NCI-H1694 treated with DMSO at 0.1 percent for 48 hours (cell line): ENCODE measurements around the gene LINGO3.

ENCODE experiments used
- DNase-seq: peaks from one replicate; lab custom pipeline; 2025; lab: John Stamatoyannopoulos, UW

LINGO3 gene

DNA sequence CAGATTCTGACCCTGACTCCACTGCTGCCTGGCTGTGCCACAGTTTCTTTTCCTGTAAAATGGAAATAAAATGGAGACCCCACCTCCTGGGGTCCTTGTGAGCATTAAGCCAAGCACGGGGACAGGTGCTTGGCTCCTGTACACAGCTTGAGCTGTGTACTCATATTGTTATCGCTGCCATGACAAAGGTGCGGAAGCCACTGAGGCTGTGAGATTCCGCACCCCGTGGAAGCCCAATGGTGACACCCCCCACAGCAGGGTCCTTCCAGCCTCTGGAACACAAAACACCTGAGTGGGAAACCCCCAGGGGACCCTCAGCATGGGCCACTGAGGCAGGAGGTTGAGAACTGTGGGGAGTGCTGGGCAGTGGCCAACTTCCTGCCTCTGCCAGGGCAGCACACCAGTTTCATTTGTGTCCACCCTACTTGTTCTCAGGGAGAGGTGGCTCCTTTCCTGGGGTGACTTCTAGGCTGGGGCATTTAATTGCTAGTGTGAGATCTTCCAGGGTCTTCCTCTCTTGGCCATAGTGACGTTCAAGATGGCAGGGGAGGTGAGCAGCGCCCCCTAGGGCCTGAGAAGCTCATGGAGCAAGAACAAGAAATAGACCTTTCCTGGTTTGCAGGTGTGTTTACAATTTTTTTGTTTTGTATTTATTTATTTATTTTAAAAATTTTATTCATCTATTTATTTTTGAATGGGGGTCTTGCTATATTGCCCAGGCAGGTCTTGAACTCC, 46.3 kb downstream of the LINGO3 start:
- no peak for DNase-seq

DNA sequence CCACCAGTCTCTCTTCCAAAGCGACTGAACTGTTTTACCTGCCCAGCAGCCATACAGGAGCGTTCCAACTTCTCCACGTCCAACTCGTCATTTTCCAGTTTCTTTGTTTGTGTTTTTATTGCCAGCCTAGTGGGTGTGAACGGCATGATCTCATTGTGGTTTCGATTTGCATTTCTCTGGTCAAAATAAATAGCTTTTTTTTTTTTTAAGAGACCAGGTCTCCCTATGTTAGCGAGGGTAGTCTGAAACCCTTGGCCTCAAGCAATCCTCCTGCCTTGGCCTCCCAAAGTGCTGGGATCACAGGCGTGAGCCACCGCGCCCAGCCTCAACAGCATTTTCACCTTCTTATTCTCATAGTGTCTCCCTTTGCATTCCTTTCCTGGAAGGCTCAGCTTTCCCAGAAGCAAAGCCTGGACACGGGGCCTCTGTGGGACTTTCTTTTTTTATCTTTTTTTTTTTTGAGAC, 47.6 kb downstream of the LINGO3 start:
- DNase-seq: no peak

DNA sequence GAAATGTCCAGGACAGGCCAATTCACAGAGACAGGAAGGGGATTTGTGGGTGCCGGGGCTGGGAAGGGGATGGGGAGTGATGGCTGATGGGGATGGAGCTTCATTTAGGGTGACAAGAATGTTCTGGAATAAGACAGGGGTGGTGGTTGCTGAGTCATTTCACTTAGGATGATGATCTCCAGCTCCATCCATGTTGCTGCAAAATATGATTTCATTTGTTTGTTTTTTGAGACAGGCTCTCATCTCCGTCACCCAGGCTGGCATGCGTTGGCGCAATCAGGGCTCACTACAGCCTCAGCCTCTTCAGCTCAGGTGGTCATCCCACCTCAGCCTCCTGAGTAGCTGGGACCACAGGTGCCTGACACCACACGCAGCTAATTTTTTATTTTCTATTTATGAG, 48.6 kb downstream of the LINGO3 start:
- no peak for DNase-seq
